Measurements from ENCODE around the gene UTF1. TPM values are rescaled to one million over a fixed set of nuclear protein-coding genes. Genes with fewer than 3 reads are reported as not detected.

UTF1 gene
- total and polyA plus RNA-seq, 9 of the 15 experiments (the other 6 are each of a cell fraction or from before 2014, with no cell fraction given), result 0.35 to 0.46 TPM; not detected in 7

DNA sequence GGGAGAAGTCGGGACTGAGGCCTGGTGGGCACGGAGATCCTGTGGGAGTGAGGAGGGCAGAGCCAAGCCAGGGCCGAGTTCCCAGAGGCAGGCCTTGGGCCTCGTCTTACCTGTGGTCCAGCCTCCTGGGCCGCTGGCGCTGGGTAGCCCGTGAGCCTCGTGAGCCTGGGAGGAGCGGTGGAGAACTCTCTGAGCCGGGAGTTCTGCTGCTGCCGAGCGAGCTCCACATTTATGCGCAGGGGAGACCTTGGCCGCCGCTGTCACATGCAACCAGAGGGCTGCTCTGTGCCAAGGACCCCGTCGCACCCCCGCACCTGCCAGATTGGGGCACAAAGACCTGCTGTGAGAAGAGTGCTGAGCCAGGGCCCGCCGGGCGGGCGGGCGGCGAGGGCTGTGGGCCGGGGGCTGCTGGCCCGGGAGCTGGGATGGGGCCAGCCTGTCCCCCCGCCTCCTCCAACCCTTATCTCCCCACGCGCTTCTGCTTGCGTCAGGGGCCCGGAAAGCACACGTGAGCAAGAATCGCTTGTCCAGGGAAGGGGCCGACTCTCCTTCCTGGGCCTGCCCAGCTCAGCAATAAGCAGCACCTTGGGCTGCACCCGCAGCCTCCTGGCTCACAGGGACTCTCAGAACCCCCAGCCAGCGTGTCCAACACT lies 17.8 kb downstream of the UTF1 start:
- Histone ChIP-seq H3K27ac (ENCODE audit: extremely low read depth, low read depth, low read length) (peak overlapping the region; percentile 30; the same call in 2 of the 3 replicates), H4K20me1 (replicated peaks; ENCODE audit: control insufficient read depth, insufficient read depth, low read length) (no peaks in the 10 kb centered on the region), H2AFZ (ENCODE audit: low read depth, low read length) (peak overlapping the region; percentile 84), H3K9me3 (replicated peaks; ENCODE audit: control insufficient read depth, insufficient read depth, low read depth, low read length) (no peaks in the 10 kb centered on the region), H3K4me1 (replicated peaks in 1 of 2; ENCODE audit: control insufficient read depth in 2 of 2, insufficient read depth in 2 of 2, low read length in 2 of 2) (peaks cover 35 to 90% of the 10 kb centered on the region in 2 experiments), H3K79me2 (ENCODE audit: control insufficient read depth, insufficient read depth, low read length) (no peaks in the 10 kb centered on the region), H3K4me3 (no peak overlapping the region), H3K4me2 (ENCODE audit: insufficient read depth, low read length) (peak overlapping the region; percentile 41; the same call in 1 of the 2 replicates), H3K9me1 (ENCODE audit: control insufficient read depth, insufficient read depth, low read length) (no peaks in the 10 kb centered on the region), H3K27me3 (ENCODE audit: control insufficient read depth in 2 of 2, insufficient read depth in 2 of 2, low read length in 2 of 2) (no peaks in the 10 kb centered on the region; a peak in 1 of 5 replicates), H3K36me3 (ENCODE audit: control insufficient read depth, insufficient read depth, low read length) (no peaks in the 10 kb centered on the region), H3K9ac (ENCODE audit: insufficient read depth in 1 of 2, low read depth in 2 of 2, low read length in 2 of 2) (peak overlapping the region; percentile 34 to 72; a peak in 3 of 4 replicates)
- BruUV-seq (replicated peaks), result no TSS peak
- WGBS (ENCODE audit: insufficient coverage, low coverage, missing lambda C conversion rate), result 62% methylated on average over 12 of the region's 36 CpGs
- intact Hi-C loops (cut with micrococcal nuclease), result loop anchor here (2.0 to 5.0 kb wide), 2 partner anchors 65 to 106 kb away; no protein-coding TSS in a partner anchor
- DNase-seq (ENCODE audit: extremely low read depth in 1 of 4, low spot score in 3 of 4) (peak; percentile 30 to 58 (median 34)), FAIRE-seq (no peak), ATAC-seq (peak; percentile 11; the same call in 2 of the 3 replicates)
- ChIA-PET CTCF (ENCODE audit: low intra/inter-chr PET ratio) (no interaction called here), POLR2A (interaction anchor here (1.0 to 3.1 kb wide), 2 partner anchors 10 to 28 kb away, joined by 4 to 18 read pairs; no protein-coding TSS in a partner anchor)
- in situ Hi-C loops (cut with MboI), result loop anchor here (5.0 kb wide), 2 partner anchors 59 to 101 kb away; partner anchors contain the start of genes TUBGCP2 and ZNF511
- TF ChIP-seq MYC (IDR thresholded peaks at IDR 0.05; ENCODE audit: low read depth, low read length) (peak; percentile 67), MYC (CRISPR knock-in tag; IDR thresholded peaks at IDR 0.05; ENCODE audit: borderline replicate concordance, low read depth) (no peak), NRF1 (conservative IDR thresholded peaks at IDR 0.05 in 1 of 2, IDR thresholded peaks at IDR 0.05 in 1 of 2) (0 out of 4 replicates have a peak, but pooled peaks of 1 of the 2 experiments have one; percentile 31), JUND (IDR thresholded peaks at IDR 0.05; ENCODE audit: borderline replicate concordance, low read depth, low read length) (no peak), JUND (tag; IDR thresholded peaks at IDR 0.05; ENCODE audit: borderline replicate concordance, low read depth, low read length) (no peak), ATF1 (CRISPR knock-in tag; IDR thresholded peaks at IDR 0.05) (no peak), ATF1 (tag; IDR thresholded peaks at IDR 0.05) (peak; percentile 56), MAZ (CRISPR knock-in tag; conservative IDR thresholded peaks at IDR 0.05 in 1 of 2, IDR thresholded peaks at IDR 0.05 in 1 of 2) (0 out of 4 replicates have a peak, but pooled peaks of 1 of the 2 experiments have one; percentile 42), ZFX (CRISPR knock-in tag; IDR thresholded peaks at IDR 0.05) (peak; percentile 71), ZNF436 (CRISPR knock-in tag; IDR thresholded peaks at IDR 0.05) (no peak), ZNF347 (CRISPR knock-in tag; IDR thresholded peaks at IDR 0.05; ENCODE audit: low read depth) (no peak), L3MBTL2 (IDR thresholded peaks at IDR 0.05) (peak; percentile 72), KDM5B (IDR thresholded peaks at IDR 0.05; ENCODE audit: insufficient replicate concordance, low read depth, low read length) (peak; percentile 26), BHLHE40 (IDR thresholded peaks at IDR 0.05; ENCODE audit: low read length) (peak; percentile 87)
- TF ChIP-seq, protein P1, sequence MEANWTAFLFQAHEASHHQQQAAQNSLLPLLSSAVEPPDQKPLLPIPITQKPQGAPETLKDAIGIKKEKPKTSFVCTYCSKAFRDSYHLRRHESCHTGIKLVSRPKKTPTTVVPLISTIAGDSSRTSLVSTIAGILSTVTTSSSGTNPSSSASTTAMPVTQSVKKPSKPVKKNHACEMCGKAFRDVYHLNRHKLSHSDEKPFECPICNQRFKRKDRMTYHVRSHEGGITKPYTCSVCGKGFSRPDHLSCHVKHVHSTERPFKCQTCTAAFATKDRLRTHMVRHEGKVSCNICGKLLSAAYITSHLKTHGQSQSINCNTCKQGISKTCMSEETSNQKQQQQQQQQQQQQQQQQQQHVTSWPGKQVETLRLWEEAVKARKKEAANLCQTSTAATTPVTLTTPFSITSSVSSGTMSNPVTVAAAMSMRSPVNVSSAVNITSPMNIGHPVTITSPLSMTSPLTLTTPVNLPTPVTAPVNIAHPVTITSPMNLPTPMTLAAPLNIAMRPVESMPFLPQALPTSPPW (CRISPR knock-in tag; IDR thresholded peaks at IDR 0.05), result peak; percentile 70
- TF ChIP-seq, protein P2, sequence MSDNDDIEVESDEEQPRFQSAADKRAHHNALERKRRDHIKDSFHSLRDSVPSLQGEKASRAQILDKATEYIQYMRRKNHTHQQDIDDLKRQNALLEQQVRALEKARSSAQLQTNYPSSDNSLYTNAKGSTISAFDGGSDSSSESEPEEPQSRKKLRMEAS (CRISPR knock-in tag; IDR thresholded peaks at IDR 0.05), result peak; percentile 50
- TF ChIP-seq, protein P3, sequence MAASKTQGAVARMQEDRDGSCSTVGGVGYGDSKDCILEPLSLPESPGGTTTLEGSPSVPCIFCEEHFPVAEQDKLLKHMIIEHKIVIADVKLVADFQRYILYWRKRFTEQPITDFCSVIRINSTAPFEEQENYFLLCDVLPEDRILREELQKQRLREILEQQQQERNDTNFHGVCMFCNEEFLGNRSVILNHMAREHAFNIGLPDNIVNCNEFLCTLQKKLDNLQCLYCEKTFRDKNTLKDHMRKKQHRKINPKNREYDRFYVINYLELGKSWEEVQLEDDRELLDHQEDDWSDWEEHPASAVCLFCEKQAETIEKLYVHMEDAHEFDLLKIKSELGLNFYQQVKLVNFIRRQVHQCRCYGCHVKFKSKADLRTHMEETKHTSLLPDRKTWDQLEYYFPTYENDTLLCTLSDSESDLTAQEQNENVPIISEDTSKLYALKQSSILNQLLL (CRISPR knock-in tag; IDR thresholded peaks at IDR 0.05; ENCODE audit: borderline replicate concordance), result no peak
- TF ChIP-seq, protein P4, sequence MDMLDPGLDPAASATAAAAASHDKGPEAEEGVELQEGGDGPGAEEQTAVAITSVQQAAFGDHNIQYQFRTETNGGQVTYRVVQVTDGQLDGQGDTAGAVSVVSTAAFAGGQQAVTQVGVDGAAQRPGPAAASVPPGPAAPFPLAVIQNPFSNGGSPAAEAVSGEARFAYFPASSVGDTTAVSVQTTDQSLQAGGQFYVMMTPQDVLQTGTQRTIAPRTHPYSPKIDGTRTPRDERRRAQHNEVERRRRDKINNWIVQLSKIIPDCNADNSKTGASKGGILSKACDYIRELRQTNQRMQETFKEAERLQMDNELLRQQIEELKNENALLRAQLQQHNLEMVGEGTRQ (CRISPR knock-in tag; IDR thresholded peaks at IDR 0.05), result peak; percentile 71

Data from K562 (cell line).